Stimulated activated CD8-positive, alpha-beta memory T cell treated with anti-CD3 and anti-CD28 coated beads, Interleukin-15, amount 100 ng/mL, for 24 hours (primary cell): ENCODE results near the gene NDUFAF5.
"Not testable (repeated sequence)": the region's sequence is repeated elsewhere in the genome, so short reads cannot be mapped to it uniquely, and the experiment has no call there.

Experiments
- DNase-seq: peaks from one replicate; pipeline ENCODE4 v3.0.0-alpha.2; 2020; ENCODE audit warnings: low read depth

NDUFAF5 gene, protein sequence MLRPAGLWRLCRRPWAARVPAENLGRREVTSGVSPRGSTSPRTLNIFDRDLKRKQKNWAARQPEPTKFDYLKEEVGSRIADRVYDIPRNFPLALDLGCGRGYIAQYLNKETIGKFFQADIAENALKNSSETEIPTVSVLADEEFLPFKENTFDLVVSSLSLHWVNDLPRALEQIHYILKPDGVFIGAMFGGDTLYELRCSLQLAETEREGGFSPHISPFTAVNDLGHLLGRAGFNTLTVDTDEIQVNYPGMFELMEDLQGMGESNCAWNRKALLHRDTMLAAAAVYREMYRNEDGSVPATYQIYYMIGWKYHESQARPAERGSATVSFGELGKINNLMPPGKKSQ

DNA sequence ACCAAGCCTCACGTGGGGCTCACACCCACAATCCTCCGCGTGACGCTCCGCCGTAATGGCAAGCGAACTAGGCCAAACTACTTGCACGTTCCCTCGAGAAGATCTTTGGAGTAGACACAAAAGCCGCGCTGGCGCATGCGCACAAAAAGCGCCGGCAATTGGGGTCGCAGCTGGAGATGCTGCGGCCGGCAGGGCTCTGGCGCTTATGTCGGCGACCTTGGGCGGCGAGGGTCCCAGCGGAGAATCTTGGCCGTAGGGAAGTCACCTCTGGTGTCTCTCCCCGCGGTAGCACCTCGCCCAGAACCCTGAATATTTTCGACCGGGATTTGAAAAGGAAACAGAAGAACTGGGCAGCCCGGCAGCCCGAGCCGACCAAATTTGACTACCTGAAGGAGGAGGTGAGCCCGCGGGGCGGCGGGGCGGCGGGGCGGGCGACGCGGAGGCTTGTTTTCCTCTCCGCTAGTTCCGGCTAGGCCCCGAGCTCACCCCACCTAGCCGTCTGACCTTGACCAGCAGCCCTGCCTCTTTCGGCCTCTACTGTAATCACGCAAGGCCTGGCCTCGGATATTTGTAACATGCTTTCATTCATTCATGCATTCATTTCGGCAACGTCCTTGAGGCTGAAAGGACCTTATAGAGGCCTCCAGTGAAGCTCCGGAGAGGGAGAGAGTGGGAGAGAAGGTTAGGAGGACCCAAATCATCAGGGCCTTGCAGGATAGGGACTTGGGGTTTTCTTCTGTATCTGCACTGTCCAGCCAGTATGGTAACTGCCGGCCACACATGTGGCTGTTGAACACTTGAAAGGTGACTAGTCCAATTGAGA lies at the start of gene NDUFAF5, which contains the start of gene ESF1:
Gene NDUFAF5, plus strand, starts transcription at position 136 of the 823 bp plus-strand sequence. Its CDS starts 41 bp downstream, at position 177.
Gene ESF1, minus strand, starts transcription at position 27 of the 823 bp plus-strand sequence. CDS start 1,779 bp downstream, outside the sequence.
- peak; percentile 81 for DNase-seq

DNA sequence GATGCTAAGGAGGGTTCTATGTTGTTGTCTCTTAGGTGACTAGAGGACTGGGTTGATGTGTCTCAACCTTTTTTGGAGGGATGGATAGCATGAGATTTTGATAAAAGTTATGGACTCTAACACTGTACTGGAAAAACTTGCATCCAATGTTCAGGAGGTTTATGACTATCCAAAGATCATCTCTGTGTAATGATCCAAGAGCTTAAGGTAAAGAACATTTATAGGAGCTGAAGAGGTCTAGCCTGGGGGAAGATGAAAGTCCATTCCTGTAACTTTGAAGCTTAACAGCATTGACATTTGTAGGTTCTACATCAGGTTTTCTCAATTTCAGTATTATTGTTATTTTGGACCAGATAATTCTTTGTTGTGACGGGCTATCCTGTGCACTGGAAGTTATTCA lies 49.0 kb upstream of the NDUFAF5 start:
- no peak for DNase-seq

DNA sequence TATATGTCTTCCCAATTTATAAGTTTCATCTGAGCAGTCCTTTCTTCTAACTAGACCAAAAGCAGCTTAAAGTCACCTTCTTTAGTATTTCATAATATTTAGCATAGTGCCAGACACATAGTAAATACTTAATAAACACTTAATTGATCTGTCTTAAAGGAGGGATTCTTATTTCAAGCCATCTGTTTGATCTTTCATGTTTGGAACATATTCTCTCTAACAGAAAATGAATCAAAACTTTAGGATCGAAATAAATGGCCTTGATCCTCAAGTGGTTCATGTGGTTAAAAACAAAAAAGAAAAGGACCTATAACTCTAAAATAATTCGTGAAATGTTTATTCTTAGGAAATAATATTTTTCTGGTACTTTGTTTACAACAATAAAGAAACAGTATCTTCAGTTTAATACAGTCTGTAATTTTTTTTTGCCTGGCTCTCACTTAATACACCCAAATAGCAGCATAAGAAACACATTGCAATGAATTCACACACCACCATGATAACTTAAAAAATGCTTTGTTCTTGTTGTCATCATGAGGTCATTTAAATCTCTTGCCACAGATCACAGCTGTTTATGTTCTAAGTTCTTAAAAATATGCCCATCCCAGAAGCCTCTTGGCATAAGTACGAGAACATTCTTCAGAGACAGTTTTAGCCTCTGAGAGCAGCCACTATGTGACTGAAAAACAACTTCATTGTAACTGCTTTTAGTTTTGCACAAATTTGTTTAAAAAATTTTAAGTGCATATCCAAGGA lies 48.2 kb upstream of the NDUFAF5 start:
- no peak for DNase-seq

DNA sequence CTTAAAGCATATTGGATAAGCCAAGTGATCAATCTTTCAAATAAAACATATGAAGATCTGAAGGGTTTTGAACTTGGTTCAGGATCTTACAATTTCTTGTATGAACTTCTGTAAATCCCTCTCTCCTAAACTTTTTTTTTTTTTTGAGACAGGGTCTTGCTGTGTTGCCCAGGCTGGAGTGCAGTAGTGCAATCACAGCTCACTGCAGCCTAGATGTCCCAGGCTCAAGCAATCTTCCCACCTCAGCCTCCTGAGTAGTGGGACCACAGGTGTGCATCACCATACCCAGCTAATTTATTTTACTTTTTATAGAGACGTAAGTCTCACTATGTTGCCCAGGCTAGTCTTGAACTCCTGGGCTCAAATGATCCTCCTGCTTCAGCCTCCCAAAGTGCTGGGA lies 46.6 kb upstream of the NDUFAF5 start:
- not testable (repeated sequence) for DNase-seq

DNA sequence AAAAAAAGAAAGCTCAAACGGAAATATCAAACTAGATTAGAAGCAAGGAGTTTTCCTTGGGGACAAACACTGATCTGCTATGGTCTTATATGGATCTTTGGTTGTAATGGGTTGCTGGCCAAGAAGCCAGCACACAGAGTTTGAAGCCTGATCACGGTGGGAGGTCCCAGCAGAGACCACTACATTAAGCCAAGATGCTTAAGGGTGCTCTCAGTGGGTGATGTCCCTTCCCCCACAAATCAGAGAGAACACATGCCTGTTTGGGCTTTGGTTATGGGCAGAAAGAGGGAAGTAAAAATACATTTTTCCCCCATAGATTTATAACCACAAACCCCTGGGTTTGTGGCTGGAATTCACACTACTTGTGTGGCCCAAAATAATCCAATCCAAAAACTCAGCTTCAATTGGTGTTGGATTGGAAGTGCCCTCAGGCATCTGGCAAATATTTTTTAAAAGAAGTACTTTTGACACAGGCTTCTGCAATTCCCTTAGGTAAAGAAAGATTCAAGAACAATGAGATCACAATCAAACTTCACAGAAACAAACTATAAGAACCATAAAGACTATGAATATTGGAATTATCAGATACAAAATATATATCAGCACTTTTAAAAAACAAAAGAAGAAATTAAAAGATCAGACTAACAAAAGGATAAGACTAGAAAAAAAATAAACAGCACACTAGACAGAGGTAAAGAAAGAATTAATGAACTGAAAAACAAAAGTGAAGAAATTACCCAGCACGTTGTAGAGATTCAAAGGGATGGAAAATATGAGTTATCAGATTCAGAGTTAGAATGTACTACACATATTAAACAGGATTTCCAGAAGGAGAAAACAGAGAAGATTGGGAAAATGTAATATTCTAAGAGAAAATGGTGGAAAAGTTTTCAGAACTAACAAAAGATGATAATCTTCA lies 44.8 kb upstream of the NDUFAF5 start:
- DNase-seq, result no peak

DNA sequence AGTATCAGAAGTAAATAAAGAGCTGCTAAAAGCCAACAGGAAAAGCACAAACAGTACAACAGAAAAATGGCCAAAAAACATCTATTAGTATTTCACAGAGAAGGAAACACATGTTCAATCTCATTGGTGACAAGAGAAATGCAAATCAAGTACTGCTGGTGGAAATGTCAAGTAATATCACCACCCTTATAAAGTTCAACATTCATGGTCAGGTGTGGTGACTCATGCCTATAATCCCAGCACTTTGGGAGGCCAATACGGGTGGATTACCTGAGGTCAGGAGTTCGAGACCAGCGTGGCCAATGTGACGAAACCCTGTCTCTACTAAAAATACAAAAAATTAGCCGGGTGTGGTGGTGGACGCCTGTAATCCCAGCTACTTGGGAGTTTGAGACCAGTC lies 42.9 kb upstream of the NDUFAF5 start:
- DNase-seq, result no peak

DNA sequence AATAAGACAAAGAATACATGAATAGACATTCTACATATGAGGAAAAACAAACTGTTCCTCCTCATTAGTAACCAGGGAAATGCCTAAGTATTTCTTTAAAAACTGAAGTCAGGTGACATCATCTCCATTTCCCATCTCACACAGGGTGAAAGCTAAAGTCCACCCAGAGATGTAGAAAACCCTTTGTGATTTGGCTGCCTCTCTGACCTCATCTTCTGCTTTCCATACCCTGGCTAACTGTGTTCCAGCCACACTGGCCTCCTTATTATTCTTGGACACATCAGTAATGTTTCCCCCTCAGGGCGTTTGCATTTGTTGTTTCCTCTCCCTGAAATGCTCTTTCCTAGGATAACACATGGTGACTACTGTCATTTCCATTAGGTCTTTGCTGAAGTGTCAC lies 40.5 kb upstream of the NDUFAF5 start:
- DNase-seq, result no peak

DNA sequence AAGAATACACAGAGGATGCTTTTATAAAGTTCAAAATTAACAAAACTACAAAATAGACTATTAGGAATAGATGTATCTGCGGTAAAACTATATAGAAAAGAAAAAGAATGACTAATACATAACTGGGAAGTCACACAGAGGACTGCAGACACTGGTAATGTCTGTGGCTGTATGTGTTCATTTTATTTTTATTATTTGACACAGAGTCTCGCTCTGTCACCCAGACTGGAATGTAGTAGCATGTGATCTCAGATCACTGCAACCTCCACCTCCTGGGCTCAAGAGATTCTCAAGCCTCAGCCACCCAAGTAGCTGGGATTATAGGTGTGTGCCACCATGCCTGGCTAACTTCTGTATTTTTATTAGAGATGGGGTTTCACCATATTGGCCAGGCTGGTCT lies 39.0 kb upstream of the NDUFAF5 start:
- no peak for DNase-seq

DNA sequence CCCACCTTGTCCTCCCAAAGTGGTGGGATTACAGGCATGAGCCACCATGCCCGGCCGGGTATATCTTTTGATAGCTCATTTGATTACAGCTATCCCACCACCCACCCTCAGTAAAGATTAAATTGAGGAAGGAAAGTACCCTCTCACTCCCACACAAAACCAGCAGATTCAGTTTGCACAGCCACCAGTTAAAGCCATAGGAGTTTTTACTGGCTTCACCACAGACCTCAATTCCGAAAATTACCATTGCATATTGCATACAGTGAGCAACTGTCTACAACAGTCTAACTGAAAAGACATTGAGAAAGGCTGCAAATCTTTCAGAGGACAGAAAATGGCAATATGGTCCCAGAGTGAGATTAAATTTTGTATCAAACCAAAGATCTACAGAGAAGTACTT lies 35.0 kb upstream of the NDUFAF5 start:
- DNase-seq, result no peak

DNA sequence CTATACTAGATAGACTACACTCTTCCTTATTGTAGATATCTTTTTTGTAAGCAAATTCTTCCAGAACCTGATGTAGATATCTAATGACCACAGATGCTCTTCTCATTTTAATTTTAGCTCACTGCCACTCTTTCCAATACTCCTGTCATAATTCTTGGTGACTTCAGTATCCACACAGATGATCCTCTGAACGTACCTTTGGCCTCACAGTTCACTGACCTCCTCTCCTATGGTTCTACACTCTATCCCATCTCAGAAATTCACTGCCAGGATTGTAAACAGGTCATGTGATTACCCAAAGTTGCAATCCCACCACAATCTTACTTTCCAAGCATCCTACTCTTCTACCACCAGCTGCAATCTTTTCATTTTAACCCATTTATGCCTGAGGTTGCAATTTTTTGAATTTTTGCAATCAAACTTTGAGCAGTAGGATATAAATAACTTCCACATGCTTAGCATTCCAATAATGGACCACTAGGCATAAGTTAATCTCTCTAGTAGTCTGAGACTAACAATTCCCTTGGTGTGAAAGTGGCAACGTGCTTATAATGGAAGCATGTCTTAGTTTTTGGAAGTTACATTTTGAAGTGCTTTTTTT lies 31.3 kb upstream of the NDUFAF5 start:
- no peak for DNase-seq

DNA sequence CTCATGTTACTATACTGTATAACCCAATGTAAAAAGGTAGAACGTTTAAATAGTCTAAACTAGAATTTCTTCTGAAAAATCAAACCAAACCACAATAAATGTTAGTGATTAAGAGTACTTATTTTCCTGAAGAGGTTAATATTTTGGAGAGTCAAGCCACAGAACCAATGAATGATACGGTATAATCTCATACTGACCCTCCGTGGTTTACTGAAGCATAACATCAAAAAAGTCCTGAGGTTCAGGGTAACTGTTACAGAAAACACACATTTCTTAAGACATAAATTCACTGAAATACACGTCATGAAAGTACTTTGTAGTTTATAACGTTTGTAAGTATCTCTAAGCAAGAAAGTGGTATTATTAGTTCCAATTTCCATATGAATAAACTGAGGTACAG lies 29.0 kb upstream of the NDUFAF5 start:
- no peak for DNase-seq

DNA sequence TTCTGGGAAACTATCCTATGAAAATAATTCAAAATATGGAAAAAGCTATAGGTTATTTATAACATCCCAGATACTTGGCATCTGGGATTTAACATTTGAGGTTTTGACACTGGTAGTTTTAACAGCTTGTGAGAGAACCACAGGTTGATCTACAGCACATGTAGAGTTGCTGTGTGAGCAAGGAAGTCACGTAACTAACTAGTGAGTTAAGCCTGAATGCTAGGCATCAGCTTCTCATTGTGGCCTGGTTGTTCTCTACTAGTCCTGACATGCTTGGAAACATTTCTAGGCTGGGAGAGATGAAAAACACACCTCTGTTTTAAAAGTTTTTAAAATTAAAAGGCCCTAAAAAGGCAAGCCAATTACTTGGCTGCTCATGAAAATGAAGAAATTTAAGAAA lies 28.3 kb upstream of the NDUFAF5 start:
- DNase-seq, result no peak

DNA sequence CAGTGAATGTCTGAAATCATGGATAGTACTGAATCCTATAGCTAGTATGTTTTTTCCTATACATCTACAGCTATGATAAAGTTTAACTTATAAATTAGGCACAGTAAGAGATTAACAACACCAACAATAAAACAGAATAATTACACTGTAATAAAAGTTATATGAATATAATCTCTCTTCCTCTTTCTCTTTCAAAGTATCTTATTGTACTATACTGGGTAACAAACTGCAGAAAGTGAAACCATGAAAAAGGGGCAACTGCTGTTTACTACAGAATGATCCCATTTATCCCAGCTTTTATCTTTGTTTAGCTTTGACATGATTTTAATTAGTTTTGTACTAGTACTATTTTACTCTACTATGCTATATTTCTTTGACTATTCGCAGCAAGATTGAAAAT lies 25.9 kb upstream of the NDUFAF5 start:
- DNase-seq, result no peak

DNA sequence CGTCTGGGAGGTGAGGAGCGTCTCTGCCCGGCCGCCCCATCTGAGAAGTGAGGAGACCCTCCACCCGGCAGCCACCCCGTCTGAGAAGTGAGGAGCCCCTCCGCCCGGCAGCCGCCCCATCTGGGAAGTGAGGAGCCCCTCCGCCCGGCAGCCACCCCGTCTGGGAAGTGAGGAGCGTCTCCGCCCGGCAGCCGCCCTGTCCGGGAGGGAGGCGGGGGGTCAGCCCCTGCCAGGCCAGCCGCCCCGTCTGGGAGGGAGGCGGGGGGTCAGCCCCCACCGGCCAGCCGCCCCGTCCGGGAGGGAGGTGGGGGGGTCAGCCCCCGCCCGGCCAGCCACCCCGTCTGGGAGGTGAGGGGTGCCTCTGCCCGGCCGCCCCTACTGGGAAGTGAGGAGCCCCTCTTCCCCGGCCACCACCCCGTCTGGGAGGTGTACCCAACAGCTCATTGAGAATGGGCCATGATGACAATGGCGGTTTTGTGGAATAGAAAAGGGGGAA lies 24.3 kb upstream of the NDUFAF5 start:
- DNase-seq, result not testable (repeated sequence)

DNA sequence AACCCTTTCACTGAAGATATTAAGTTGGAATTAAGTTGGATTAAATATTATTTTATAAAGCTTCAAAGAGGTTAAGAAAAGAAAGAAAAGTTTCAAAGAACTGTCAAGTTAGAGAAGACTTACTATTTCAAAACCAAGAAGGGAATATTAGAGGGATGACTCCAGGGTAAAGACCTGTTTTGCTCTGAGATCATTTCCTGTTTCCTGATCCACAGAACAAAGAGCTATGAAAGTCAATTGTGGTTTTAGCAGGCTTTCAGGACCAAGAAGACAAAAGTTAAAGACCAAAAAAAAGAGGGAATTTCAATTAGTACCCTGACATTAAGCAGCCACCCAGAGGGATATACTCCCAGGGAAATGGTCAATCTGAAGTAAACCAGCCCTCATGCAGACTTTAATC lies 19.5 kb upstream of the NDUFAF5 start:
- no peak for DNase-seq

DNA sequence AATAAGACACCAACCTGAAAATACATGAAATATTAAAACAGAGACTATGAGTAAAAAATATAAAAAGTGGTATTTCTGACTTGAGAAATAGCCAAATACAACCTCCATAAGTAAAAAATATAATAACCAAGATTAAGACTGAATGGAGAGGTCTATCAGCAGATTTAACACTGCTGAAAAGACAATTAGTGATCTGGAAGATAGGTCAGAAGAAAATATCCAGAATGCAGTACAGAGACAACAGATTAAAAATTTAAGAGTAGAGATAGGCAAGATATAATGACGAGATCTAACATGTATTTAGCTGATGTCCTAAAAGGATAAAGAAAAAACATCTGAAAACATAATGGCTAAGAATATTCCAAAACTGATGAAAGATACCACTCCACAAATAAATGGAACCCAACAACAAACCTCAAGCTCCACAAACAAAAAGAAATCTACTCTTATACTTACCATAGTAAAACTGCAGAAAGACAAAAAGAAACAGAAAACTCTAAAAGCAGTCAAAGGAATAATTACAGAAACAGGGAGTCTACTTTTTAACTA lies 18.9 kb upstream of the NDUFAF5 start:
- no peak for DNase-seq

DNA sequence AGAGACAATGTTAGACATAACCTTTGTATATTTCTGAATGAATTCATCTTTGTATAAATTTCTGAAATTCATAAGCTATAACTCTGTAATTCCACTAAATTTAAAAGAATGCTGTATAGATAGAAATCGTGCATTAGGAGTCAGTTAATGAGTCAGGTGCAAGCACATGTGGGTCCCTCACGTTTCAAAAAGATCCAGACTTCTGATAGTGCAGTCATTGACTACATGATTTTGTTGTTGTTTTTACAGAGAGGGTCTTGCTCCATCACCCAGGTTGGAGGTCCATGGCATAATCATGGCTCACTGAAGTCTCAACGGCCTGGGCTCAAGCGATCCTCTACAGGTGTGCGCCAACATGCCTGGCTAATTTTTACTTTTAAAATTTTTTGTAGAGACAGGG lies 14.7 kb upstream of the NDUFAF5 start:
- no peak for DNase-seq

DNA sequence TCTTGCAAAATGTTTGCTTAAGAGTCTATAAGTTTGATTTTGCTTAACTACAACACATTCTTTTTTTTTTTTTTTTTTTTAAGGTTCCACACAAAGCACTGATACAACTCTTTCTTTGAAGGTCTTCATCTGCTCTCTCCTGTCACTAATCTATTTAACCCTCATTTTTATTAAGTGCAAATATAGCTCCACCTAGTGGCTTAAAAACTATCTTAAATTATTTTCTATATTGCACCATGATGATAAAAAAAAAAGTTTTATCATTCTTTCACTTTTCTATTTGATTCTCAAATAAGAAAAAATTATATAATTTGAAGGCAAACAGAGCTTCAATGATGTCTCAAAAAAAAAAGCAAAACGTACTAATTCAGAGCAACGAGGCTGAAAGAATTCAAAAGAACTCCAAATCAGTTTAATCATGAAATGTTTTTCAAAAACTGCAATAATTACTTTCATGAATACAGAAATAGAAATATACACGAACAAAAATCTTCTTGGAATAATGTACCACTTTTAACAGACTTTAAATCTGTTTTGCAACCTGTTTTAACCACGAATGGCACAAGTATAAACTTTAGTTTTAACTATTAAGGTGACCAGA lies 12.9 kb upstream of the NDUFAF5 start:
- DNase-seq, result no peak

DNA sequence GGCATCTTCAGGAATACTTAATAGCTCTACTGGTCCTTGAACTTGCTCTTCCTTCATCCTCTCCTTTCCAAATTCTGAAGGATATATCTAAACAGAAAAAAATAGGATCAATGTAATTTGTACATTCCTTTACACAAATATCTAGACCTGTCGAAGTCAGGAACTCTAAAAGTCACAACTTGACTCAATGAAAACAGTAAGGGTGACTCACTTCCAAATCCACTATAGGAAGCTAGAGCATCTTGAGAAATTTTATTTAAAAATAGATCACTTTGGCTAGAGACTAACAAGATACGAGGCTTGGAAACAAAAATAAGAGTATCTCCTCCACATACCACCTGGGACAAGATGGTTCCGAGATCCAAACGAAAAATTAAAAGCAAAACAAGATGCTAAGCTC lies 12.3 kb upstream of the NDUFAF5 start:
- no peak for DNase-seq

DNA sequence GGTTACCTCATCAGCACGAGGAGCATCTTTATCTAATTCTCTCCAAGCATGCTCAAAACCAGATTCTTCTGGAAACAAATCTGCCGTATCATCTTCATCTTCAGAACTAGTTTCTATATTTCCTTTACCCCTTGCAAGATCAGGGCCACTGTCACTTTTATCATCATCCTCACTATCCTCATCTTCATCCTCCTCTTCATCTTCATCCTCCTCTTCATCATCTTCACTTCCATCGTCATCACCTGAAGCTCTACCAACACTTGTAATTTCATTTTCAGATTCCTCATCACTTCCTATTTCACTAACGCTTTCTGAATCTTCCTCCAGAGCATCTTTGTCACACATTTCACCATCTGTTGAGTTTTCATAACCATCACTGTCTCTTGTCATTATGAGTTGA lies 9.0 kb upstream of the NDUFAF5 start:
- no peak for DNase-seq
